Transverse colon (tissue), 4 donors: Measurements from ENCODE around the gene CSHL1. TPM values are rescaled to one million over a fixed set of nuclear protein-coding genes. Genes with fewer than 3 reads are reported as not detected.
A peak's percentile ranks its signal among the peaks of the same experiment; 100 is the strongest.
"Not testable (repeated sequence)": the region's sequence is repeated elsewhere in the genome, so short reads cannot be mapped to it uniquely, and the experiment has no call there.

Source experiments
- DNase-seq: peaks from one replicate; pipeline ENCODE4 v3.0.0-alpha.2; 2019
- H3K27ac ChIP-seq, 4 donors: fragments of 200-600 bp; sonication (generic); 2 replicates each; pipeline ENCODE4 v1.5.1; 2016 to 2018; ENCODE audit warnings: inconsistent platforms in 4 of 4
- H3K27me3 ChIP-seq: fragments of 200-600 bp; sonication (generic); 2 replicates; pipeline ENCODE4 v1.5.1; 2017; ENCODE audit warnings: inconsistent platforms
- H3K36me3 ChIP-seq, 4 donors: fragments of 200-600 bp; sonication (generic); 2 replicates each; pipeline ENCODE4 v1.5.1; 2017 to 2019; ENCODE audit warnings: inconsistent platforms in 4 of 4
- H3K4me1 ChIP-seq, 4 donors: fragments of 200-600 bp; sonication (generic); 2 replicates each; pipeline ENCODE4 v1.5.1; 2017 to 2020; ENCODE audit warnings: inconsistent platforms in 4 of 4
- H3K4me3 ChIP-seq, 4 donors: fragments of 200-600 bp; sonication (generic); 1 replicate in 1 of 4; 2 replicates in 3 of 4; pipeline versions ENCODE4 v1.5.1 to v1.6.1; 2017 to 2019; ENCODE audit warnings: inconsistent platforms in 4 of 4
- H3K9me3 ChIP-seq, 2 donors: fragments of 200-600 bp; sonication (generic); 2 replicates each; pipeline ENCODE4 v1.5.1; 2017 to 2019; ENCODE audit warnings: inconsistent platforms in 2 of 2
- EP300 ChIP-seq: sonication (generic); formaldehyde crosslinking; IDR thresholded peaks from one replicate; pipeline ENCODE4 v1.6.1; 2017; ENCODE audit warnings: antibody characterized with exemption, low read depth
- POLR2A ChIP-seq: fragments of 450-650 bp; IDR thresholded peaks from one replicate; pipeline ENCODE4 v1.6.1; 2016; ENCODE audit warnings: antibody characterized with exemption, mild to moderate bottlenecking, moderate library complexity
- POLR2AphosphoS5 ChIP-seq, 3 donors: sonication (generic); formaldehyde crosslinking; IDR thresholded peaks; one replicate each; pipeline ENCODE4 v1.6.1; 2016; ENCODE audit warnings: antibody characterized with exemption in 3 of 3
- WGBS, 2 donors: methylation state at CpG; one replicate each; pipeline ENCODE4 v1.1.5; 2018; ENCODE audit warnings: low coverage in 1 of 2; 5-methylcytosine and 5-hydroxymethylcytosine counted together
- in situ Hi-C, 4 donors: fragments of 200-750 bp; cut with MboI; loops; one replicate each; pipeline versions ENCODE4 v1.15.0 to v1.15.1; 2017; ENCODE audit warnings: low sequenced_read_pairs in 3 of 4, low pct_ligation_motif_present in 1 of 4, low pct_unique_long_range_greater_than_20kb in 1 of 4
- intact Hi-C: fragments of 100-400 bp; cut with DNase I; formaldehyde crosslinking; loops from one replicate; pipeline ENCODE4 v1.15.1; 2023; ENCODE audit warnings: low total_unique reads
- total RNA-seq, 4 donors: library from RNA; depleted of rRNA; stranded (reverse); fragments of >200 nt; gene quantifications; one replicate each; pipeline ENCODE4 v1.1.0, GENCODE V29; 2016
- TF ChIP-seq, protein P1 (sequence below), 5 experiments: fragments of 200-600 bp in 3 of 5; fragments of 450-650 bp in 2 of 5; sonication (generic) in 3 of 5; IDR thresholded peaks; 1 replicate in 2 of 5; 2 replicates in 3 of 5; pipeline ENCODE4 v1.5.1; 2016 to 2017; ENCODE audit warnings: antibody characterized with exemption in 5 of 5, inconsistent platforms in 3 of 5, mild to moderate bottlenecking in 2 of 5, moderate library complexity in 1 of 5

CSHL1 gene
- total RNA-seq, 4 donors from 2014 or later, result not detected

DNA sequence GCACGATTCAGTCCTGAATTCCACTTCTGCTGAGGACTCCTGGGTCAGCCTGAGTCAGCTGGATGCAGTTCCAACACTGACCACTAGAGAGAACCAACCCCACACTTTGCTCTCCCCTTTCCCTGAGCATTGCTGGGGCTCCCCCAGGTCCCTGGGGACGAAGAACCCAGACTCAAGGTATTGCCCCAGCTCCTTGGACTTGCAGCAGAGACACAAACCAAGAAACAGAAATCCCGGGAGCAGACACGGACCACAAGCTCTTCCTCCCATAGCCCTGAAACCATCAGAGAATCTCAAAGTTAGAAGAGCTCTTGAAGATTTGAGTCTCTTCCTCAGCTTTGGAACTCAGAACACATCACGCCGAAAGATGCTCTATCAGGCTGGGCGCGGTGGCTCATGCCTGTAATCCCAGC, 8.3 kb upstream of the CSHL1 start:
- 45% methylated on average over 8 of the region's 8 CpGs; no CpG with 5 or more reads in 1 of the 2 donors for WGBS, 2 donors
- intact Hi-C loops, result loop anchor here (10.0 kb wide), 1 partner anchor 365 kb away; no protein-coding TSS in a partner anchor
- Histone ChIP-seq H3K9me3 (no peaks in the 10 kb centered on the region), H3K4me1 (no peaks in the 10 kb centered on the region), H3K36me3 (no peaks in the 10 kb centered on the region), H3K27me3 (no peaks in the 10 kb centered on the region), H3K27ac (no peak overlapping the region), H3K4me3 (no peak overlapping the region)
- TF ChIP-seq, protein P1, sequence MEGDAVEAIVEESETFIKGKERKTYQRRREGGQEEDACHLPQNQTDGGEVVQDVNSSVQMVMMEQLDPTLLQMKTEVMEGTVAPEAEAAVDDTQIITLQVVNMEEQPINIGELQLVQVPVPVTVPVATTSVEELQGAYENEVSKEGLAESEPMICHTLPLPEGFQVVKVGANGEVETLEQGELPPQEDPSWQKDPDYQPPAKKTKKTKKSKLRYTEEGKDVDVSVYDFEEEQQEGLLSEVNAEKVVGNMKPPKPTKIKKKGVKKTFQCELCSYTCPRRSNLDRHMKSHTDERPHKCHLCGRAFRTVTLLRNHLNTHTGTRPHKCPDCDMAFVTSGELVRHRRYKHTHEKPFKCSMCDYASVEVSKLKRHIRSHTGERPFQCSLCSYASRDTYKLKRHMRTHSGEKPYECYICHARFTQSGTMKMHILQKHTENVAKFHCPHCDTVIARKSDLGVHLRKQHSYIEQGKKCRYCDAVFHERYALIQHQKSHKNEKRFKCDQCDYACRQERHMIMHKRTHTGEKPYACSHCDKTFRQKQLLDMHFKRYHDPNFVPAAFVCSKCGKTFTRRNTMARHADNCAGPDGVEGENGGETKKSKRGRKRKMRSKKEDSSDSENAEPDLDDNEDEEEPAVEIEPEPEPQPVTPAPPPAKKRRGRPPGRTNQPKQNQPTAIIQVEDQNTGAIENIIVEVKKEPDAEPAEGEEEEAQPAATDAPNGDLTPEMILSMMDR (IDR thresholded peaks at IDR 0.05), result peak; percentile 94 to 98 (median 95)
- TF ChIP-seq POLR2AphosphoS5 (IDR thresholded peaks at IDR 0.05), result no peak
- peak; percentile 69 for DNase-seq
- in situ Hi-C loops, result loop anchor here in 3 of 4 donors (10.0 to 25.0 kb wide), 5 partner anchors 93 to 368 kb away; partner anchors contain the start of genes ERN1 (in 3 of the 3) and ICAM2 (in 2 of the 3)

DNA sequence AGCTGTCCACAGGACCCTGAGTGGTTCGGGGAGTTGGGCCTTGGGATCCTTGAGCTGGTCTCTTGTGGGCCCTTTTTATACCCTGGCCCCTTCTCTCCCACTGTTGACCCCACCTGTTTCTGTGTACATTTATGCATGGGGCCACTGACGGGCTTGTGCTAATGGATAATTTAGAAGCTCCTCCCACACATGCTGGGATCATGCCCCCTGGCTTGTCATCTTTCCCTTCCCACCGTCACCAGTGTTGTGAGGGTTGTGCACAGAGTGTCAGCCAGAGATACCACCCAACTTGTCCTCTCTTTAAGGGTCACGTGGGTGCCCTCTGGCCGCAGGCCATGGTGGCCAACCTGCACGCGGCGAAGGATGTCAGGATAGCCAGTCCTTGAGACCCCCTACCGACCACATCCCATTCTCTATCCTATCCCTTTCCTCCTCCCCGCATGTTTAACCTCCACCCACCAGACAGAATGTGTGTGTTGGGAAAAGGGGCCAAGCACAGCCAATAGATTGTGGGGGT, 7.8 kb upstream of the CSHL1 start, which contains the start of gene GH1:
Gene GH1 (minus strand): TSS at position 51 of the 517 bp plus-strand sequence. CDS start 63 bp downstream, outside the sequence.
- H3K4me3 ChIP-seq, DNase-seq, H3K9me3 ChIP-seq, H3K4me1 ChIP-seq, H3K36me3 ChIP-seq, H3K27ac ChIP-seq, H3K27me3 ChIP-seq: not testable (repeated sequence)
- in situ Hi-C loops (loop anchor here in 3 of 4 donors (10.0 to 25.0 kb wide), 5 partner anchors 93 to 368 kb away; partner anchors contain the start of genes ERN1 (in 3 of the 3) and ICAM2 (in 2 of the 3)), intact Hi-C loops (loop anchor here (10.0 kb wide), 1 partner anchor 366 kb away; no protein-coding TSS in a partner anchor)
- WGBS, 2 donors, result 60% methylated on average over 10 of the region's 10 CpGs; no CpG with 5 or more reads in 1 of the 2 donors

DNA sequence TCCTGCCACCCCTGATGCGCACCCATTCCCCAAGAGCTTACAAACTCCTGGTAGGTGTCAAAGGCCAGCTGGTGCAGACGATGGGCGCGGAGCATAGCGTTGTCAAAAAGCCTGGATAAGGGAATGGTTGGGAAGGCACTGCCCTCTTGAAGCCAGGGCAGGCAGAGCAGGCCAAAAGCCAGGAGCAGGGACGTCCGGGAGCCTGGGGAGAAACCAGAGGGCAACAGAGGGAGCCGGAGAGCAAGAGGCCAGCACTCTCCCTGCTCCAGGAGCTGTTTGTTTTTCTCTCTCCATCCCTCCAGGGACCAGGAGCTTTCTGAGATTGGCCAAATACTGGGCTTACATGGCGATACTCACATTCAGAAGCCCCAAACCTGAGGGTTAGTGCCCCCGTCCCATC, 7.2 kb upstream of the CSHL1 start:
- intact Hi-C loops, result loop anchor here (10.0 kb wide), 1 partner anchor 366 kb away; no protein-coding TSS in a partner anchor
- H3K4me3 ChIP-seq, result no peak overlapping the region
- no peak for DNase-seq

DNA sequence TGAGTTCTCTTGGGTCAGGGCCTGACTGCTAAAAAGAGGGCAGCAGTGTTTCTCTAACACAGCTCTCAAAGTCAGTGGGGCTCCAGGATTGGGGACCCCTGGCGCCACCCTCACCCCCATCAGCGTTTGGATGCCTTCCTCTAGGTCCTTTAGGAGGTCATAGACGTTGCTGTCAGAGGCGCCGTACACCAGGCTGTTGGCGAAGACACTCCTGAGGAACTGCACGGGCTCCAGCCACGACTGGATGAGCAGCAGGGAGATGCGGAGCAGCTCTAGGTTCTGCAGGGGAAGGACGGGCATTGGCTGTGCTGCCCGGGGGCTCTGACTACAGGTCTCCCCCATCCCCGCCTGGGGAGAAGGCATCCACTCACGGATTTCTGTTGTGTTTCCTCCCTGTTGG, 6.6 kb upstream of the CSHL1 start:
- no peak overlapping the region for H3K4me3 ChIP-seq
- TF ChIP-seq POLR2AphosphoS5 (IDR thresholded peaks at IDR 0.05), result no peak
- no peak for TF ChIP-seq POLR2A
- TF ChIP-seq EP300, result no peak
- TF ChIP-seq, protein P1 (IDR thresholded peaks at IDR 0.05), result no peak
- intact Hi-C loops (loop anchor here (10.0 kb wide), 1 partner anchor 367 kb away; no protein-coding TSS in a partner anchor), in situ Hi-C loops (loop anchor here in 3 of 4 donors (10.0 to 25.0 kb wide), 5 partner anchors 95 to 370 kb away; partner anchors contain the start of genes ERN1 (in 3 of the 3) and ICAM2 (in 2 of the 3))
- H3K27me3 ChIP-seq, result no peaks in the 10 kb centered on the region
- 73% methylated on average over 12 of the region's 13 CpGs; no CpG with 5 or more reads in 1 of the 2 donors for WGBS, 2 donors
- DNase-seq, result no peak
- no peaks in the 10 kb centered on the region for H3K4me1 ChIP-seq
- H3K36me3 ChIP-seq, result no peaks in the 10 kb centered on the region
- no peaks in the 10 kb centered on the region for H3K9me3 ChIP-seq
- no peak overlapping the region for H3K27ac ChIP-seq

More for the DNA sequence above, 7.2 kb upstream of the CSHL1 start:
- in situ Hi-C loops, result loop anchor here in 3 of 4 donors (10.0 to 25.0 kb wide), 5 partner anchors 94 to 369 kb away; partner anchors contain the start of genes ERN1 (in 3 of the 3) and ICAM2 (in 2 of the 3)
- Histone ChIP-seq H3K9me3 (no peaks in the 10 kb centered on the region), H3K27me3 (no peaks in the 10 kb centered on the region), H3K36me3 (no peaks in the 10 kb centered on the region), H3K4me1 (no peaks in the 10 kb centered on the region), H3K27ac (no peak overlapping the region)
- 65 to 67% methylated on average over 1 to 10 of the region's 10 CpGs for WGBS, 2 donors
- TF ChIP-seq POLR2A (no peak), EP300 (no peak), POLR2AphosphoS5 (IDR thresholded peaks at IDR 0.05) (no peak)
- TF ChIP-seq, protein P1 (IDR thresholded peaks at IDR 0.05), result no peak

DNA sequence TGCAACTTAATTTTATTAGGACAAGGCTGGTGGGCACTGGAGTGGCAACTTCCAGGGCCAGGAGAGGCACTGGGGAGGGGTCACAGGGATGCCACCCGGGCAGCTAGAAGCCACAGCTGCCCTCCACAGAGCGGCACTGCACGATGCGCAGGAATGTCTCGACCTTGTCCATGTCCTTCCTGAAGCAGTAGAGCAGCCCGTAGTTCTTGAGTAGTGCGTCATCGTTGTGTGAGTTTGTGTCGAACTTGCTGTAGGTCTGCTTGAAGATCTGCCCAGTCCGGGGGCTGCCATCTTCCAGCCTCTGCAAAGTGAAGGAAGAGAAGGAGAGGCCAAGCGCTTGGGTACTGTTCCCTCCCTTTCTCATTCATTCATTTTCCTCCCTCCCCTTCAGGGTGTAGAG, 6.1 kb upstream of the CSHL1 start:
- H3K4me3 ChIP-seq, DNase-seq, H3K4me1 ChIP-seq, H3K27me3 ChIP-seq, H3K36me3 ChIP-seq, H3K9me3 ChIP-seq, H3K27ac ChIP-seq: not testable (repeated sequence)
- 95% methylated on average over 10 of the region's 11 CpGs; no CpG with 5 or more reads in 1 of the 2 donors for WGBS, 2 donors
- intact Hi-C loops, result loop anchor here (10.0 kb wide), 1 partner anchor 368 kb away; no protein-coding TSS in a partner anchor
- in situ Hi-C loops, result loop anchor here in 3 of 4 donors (10.0 to 25.0 kb wide), 5 partner anchors 95 to 370 kb away; partner anchors contain the start of genes ERN1 (in 3 of the 3) and ICAM2 (in 2 of the 3)
